Measurements from ENCODE around the gene SNN. TPM values are rescaled to one million over a fixed set of nuclear protein-coding genes. Genes with fewer than 3 reads are reported as not detected.

The SNN gene
- total RNA-seq, 1 experiment from 2014 or later, result 13.0 TPM

- DNase-seq (ENCODE audit: low spot score), result no peak
- Histone ChIP-seq H3K27ac (ENCODE audit: low read depth, low read length, poor library complexity, severe bottlenecking) (no peak overlapping the region), H3K9me3 (ENCODE audit: low read depth, low read length, poor library complexity, severe bottlenecking) (no peaks in the 10 kb centered on the region), H3K36me3 (ENCODE audit: insufficient read depth, low read length, poor library complexity, severe bottlenecking) (no peaks in the 10 kb centered on the region), H3K27me3 (replicated peaks; ENCODE audit: insufficient read depth, low read depth, low read length, poor library complexity) (no peaks in the 10 kb centered on the region), H3K4me1 (ENCODE audit: insufficient read depth, low read length, poor library complexity, severe bottlenecking) (no peaks in the 10 kb centered on the region), H3K4me3 (ENCODE audit: low read depth, low read length, poor library complexity, severe bottlenecking) (no peak overlapping the region)
- BruUV-seq (replicated peaks), result no TSS peak
- POLR2A ChIA-PET (ENCODE audit: low non-redundant PET), result no interaction called here
- CTCF ChIA-PET, result no interaction called here
- TF ChIP-seq EZH2 (IDR thresholded peaks at IDR 0.05; ENCODE audit: borderline replicate concordance, low read depth, low read length, poor library complexity, severe bottlenecking) (no peak), CTCF (conservative IDR thresholded peaks at IDR 0.05; ENCODE audit: low read depth, low read length) (no peak)
- intact Hi-C loops (cut with micrococcal nuclease; ENCODE audit: unreplicated experiment), result no loop called here
Observed at GRCh38 chr16:11627292-11627663, 41.0 kb upstream of the SNN start.

- ChIA-PET POLR2A (ENCODE audit: low non-redundant PET) (no interaction called here), CTCF (no interaction called here)
- TF ChIP-seq EZH2 (IDR thresholded peaks at IDR 0.05; ENCODE audit: borderline replicate concordance, low read depth, low read length, poor library complexity, severe bottlenecking) (no peak), CTCF (conservative IDR thresholded peaks at IDR 0.05; ENCODE audit: low read depth, low read length) (no peak)
- Histone ChIP-seq H3K27me3 (replicated peaks; ENCODE audit: insufficient read depth, low read depth, low read length, poor library complexity) (no peaks in the 10 kb centered on the region), H3K9me3 (ENCODE audit: low read depth, low read length, poor library complexity, severe bottlenecking) (no peaks in the 10 kb centered on the region), H3K4me3 (ENCODE audit: low read depth, low read length, poor library complexity, severe bottlenecking) (no peak overlapping the region), H3K36me3 (ENCODE audit: insufficient read depth, low read length, poor library complexity, severe bottlenecking) (no peaks in the 10 kb centered on the region), H3K4me1 (ENCODE audit: insufficient read depth, low read length, poor library complexity, severe bottlenecking) (no peaks in the 10 kb centered on the region), H3K27ac (ENCODE audit: low read depth, low read length, poor library complexity, severe bottlenecking) (no peak overlapping the region)
- no TSS peak for BruUV-seq (replicated peaks)
- intact Hi-C loops (cut with micrococcal nuclease; ENCODE audit: unreplicated experiment), result no loop called here
- no peak for DNase-seq (ENCODE audit: low spot score)
Observed at GRCh38 chr16:11627822-11628457, 40.3 kb upstream of the SNN start.

GRCh38 chr16:11629071-11630030 is 38.9 kb upstream of the SNN start:
- no peaks in the 10 kb centered on the region for H3K27me3 ChIP-seq (replicated peaks; ENCODE audit: insufficient read depth, low read depth, low read length, poor library complexity)
- H3K9me3 ChIP-seq (ENCODE audit: low read depth, low read length, poor library complexity, severe bottlenecking), result no peaks in the 10 kb centered on the region
- CTCF ChIA-PET, result interaction anchor here (0.5 kb wide), 1 partner anchor 184 kb away, joined by 5 read pairs; no protein-coding TSS in a partner anchor
- TF ChIP-seq EZH2 (IDR thresholded peaks at IDR 0.05; ENCODE audit: borderline replicate concordance, low read depth, low read length, poor library complexity, severe bottlenecking), result no peak
- no peak for TF ChIP-seq CTCF (conservative IDR thresholded peaks at IDR 0.05; ENCODE audit: low read depth, low read length)
- no peaks in the 10 kb centered on the region for H3K4me1 ChIP-seq (ENCODE audit: insufficient read depth, low read length, poor library complexity, severe bottlenecking)
- POLR2A ChIA-PET (ENCODE audit: low non-redundant PET), result no interaction called here
- H3K27ac ChIP-seq (ENCODE audit: low read depth, low read length, poor library complexity, severe bottlenecking), result no peak overlapping the region
- BruUV-seq (replicated peaks), result no TSS peak
- DNase-seq (ENCODE audit: low spot score), result no peak
- intact Hi-C loops (cut with micrococcal nuclease; ENCODE audit: unreplicated experiment), result no loop called here
- no peak overlapping the region for H3K4me3 ChIP-seq (ENCODE audit: low read depth, low read length, poor library complexity, severe bottlenecking)
- no peaks in the 10 kb centered on the region for H3K36me3 ChIP-seq (ENCODE audit: insufficient read depth, low read length, poor library complexity, severe bottlenecking)

All from A673 (cell line).